Measurements from ENCODE around the gene NYNRIN. TPM values are rescaled to one million over a fixed set of nuclear protein-coding genes. Genes with fewer than 3 reads are reported as not detected.

The NYNRIN gene
- total RNA-seq, 1 donor from 2014 or later = 8.0 TPM

DNA sequence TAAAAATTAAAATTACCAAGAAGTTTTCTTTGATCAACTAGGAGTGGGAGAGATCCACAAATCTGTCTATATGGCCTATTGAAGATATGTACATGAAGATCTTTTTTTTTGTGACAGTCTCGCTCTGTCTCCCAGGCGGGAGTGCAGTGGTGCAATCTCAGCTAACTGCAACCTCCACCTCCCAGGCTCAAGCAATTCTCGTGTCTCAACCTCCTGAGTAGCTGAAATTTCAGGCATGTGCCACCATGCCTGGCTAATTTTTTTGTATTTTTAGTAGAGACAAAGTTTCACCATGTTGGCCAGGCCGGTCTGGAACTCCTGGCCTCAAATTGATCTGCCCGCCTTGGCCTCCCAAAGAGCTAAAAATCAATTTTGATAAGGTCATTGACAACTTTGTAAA is 35.4 kb upstream of the NYNRIN start:
- Histone ChIP-seq H3K4me3 (no peak overlapping the region), H3K4me1 (peaks cover 34% of the 10 kb centered on the region), H3K27ac (replicated peaks) (no peak overlapping the region), H3K27me3 (ENCODE audit: low read depth) (peaks cover 40% of the 10 kb centered on the region), H3K9me3 (replicated peaks) (no peaks in the 10 kb centered on the region), H3K36me3 (no peaks in the 10 kb centered on the region)
- TF ChIP-seq, protein P1, sequence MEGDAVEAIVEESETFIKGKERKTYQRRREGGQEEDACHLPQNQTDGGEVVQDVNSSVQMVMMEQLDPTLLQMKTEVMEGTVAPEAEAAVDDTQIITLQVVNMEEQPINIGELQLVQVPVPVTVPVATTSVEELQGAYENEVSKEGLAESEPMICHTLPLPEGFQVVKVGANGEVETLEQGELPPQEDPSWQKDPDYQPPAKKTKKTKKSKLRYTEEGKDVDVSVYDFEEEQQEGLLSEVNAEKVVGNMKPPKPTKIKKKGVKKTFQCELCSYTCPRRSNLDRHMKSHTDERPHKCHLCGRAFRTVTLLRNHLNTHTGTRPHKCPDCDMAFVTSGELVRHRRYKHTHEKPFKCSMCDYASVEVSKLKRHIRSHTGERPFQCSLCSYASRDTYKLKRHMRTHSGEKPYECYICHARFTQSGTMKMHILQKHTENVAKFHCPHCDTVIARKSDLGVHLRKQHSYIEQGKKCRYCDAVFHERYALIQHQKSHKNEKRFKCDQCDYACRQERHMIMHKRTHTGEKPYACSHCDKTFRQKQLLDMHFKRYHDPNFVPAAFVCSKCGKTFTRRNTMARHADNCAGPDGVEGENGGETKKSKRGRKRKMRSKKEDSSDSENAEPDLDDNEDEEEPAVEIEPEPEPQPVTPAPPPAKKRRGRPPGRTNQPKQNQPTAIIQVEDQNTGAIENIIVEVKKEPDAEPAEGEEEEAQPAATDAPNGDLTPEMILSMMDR (IDR thresholded peaks at IDR 0.05; ENCODE audit: borderline replicate concordance) = no peak
- intact Hi-C loops (cut with micrococcal nuclease) = no loop called here
- DNase-seq = no peak

DNA sequence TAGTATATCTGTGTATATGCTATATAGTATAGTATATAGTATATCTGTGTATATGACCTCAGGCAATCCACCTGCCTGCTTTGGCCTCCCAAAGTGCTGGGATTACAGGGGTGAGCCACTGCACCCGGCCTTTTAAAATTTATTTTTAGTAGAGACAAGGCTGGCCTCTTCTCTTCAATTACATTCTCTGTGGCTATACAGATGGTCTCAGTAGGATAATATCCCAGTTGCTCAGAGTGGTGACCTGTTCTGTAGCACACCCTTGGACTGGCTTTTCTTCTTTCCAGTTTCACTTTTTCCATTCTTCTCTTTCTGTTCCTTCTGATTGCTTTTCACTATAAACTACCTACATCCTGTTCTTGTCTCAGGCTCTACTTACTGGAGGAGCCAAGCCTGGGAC is 34.0 kb upstream of the NYNRIN start:
- no peak overlapping the region for H3K4me3 ChIP-seq
- no peaks in the 10 kb centered on the region for H3K36me3 ChIP-seq
- H3K9me3 ChIP-seq (replicated peaks) = no peaks in the 10 kb centered on the region
- H3K4me1 ChIP-seq = peaks cover 42% of the 10 kb centered on the region
- peak overlapping the region; percentile 93 for H3K27ac ChIP-seq (replicated peaks)
- no peak for DNase-seq
- intact Hi-C loops (cut with micrococcal nuclease) = loop anchor here (5.0 kb wide), 1 partner anchor 67 kb away; no protein-coding TSS in a partner anchor
- peaks cover 54% of the 10 kb centered on the region for H3K27me3 ChIP-seq (ENCODE audit: low read depth)
- TF ChIP-seq, protein P1 (IDR thresholded peaks at IDR 0.05; ENCODE audit: borderline replicate concordance) = no peak

DNA sequence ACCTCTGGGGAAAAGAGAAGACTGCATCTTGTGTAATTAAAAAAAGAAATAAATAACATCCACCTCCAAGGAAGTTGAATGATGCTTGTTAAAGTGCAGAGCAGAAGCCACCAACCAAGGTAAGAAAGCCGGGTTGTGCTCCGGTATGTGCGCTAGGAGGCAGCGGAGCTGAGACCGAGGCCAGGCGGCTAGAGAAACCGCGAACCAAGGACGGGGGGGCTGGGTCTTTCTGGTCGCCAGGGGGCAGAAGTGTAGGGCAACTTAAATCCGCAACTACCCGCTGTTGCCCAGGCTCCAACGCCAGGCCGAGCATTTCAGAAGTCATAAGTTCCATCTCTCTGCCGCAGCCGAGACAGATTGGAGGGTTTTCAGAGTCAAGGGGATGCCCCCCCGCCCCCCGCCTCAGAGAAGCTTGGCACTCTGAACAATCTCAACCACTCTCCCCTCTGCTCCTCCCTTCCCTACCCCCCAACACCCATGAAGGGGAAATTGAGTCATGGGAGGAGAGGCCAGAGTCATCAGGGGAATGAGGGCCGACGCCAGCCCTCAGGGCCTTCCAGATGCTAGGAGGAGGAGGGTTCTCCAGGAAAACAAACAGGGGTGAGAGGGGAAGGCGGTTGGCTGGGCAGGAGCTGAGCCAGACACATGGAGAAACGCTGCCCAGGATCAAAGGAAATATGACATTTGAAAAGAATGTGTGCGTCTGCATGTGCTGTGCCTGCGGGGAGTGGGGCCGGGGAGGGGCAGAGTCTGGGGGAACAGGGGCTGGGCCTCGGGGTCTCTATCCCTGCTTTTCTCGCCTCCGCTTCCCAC is 33.0 kb upstream of the NYNRIN start:
- DNase-seq = peak; percentile 86
- peak overlapping the region; percentile 70 for H3K4me3 ChIP-seq
- H3K4me1 ChIP-seq = peaks cover 42% of the 10 kb centered on the region
- no peaks in the 10 kb centered on the region for H3K9me3 ChIP-seq (replicated peaks)
- intact Hi-C loops (cut with micrococcal nuclease) = loop anchor here (5.0 kb wide), 1 partner anchor 66 kb away; no protein-coding TSS in a partner anchor
- TF ChIP-seq, protein P1 (IDR thresholded peaks at IDR 0.05; ENCODE audit: borderline replicate concordance) = peak; percentile 86
- H3K36me3 ChIP-seq = no peaks in the 10 kb centered on the region
- H3K27ac ChIP-seq (replicated peaks) = peak overlapping the region; percentile 93
- peaks cover 55% of the 10 kb centered on the region for H3K27me3 ChIP-seq (ENCODE audit: low read depth)

DNA sequence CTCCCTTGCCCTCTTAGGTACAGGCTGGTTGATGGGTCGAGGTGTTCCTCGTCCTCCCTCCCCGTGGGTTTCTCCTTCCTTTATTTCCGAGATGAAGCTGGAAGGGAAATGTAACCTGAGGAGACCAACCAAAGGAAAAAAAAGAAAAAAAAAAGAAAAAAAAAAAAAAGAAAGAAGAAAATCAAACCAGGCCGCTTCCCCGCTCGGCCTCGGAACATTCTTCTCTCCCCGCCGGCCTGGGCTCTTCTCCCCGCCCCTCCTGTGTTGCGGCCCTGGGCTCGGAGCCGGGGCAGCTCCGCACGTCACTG is 32.4 kb upstream of the NYNRIN start:
- TF ChIP-seq, protein P1 (IDR thresholded peaks at IDR 0.05; ENCODE audit: borderline replicate concordance) = no peak

DNA sequence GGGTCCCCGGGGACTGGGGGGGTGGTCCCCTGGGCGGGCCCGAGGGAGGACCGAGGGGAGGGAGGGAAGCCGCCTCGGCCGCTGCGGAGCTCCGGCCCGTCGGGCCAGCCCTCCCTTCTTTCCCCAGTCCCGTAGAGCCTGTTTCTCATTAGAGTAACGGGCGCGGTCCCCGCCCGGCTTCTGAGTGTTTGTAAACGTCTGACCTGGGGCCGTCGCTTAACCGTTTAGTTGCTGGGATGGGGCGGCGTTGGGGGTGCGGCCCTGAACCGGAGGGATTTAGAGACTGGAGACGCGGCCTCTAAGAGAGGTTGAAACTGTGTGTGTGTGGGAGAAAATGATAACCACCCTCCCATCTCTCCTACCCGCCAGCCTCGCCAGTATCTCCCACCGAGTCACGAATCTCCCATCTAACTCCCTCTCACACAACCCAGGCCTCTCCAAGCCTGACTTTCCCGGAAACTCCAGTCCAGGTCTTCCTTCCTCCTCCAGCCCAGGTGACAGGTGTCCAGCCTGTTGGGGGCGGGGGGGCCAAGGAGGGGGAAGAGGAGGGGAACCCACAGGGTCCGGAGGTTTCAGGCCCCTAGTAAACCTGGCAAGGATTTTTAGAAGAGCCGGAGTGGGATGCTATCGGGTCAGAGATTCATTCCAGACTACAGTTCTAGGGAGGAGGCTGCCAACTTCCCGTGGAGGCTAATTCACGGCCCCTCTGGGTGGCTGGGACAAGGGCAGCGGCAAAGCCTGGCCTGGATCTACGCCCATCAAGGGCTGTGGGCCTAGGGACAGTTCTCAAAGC is 31.9 kb upstream of the NYNRIN start:
- intact Hi-C loops (cut with micrococcal nuclease) = loop anchor here (5.0 kb wide), 1 partner anchor 65 kb away; no protein-coding TSS in a partner anchor
- DNase-seq = peak; percentile 90
- peak overlapping the region; percentile 70 for H3K4me3 ChIP-seq
- peak overlapping the region; percentile 93 for H3K27ac ChIP-seq (replicated peaks)
- H3K9me3 ChIP-seq (replicated peaks) = no peaks in the 10 kb centered on the region
- TF ChIP-seq, protein P1 (IDR thresholded peaks at IDR 0.05; ENCODE audit: borderline replicate concordance) = no peak
- H3K4me1 ChIP-seq = peaks cover 44% of the 10 kb centered on the region
- H3K27me3 ChIP-seq (ENCODE audit: low read depth) = peaks cover 55% of the 10 kb centered on the region
- no peaks in the 10 kb centered on the region for H3K36me3 ChIP-seq

More for the DNA sequence above, 32.4 kb upstream of the NYNRIN start:
- Histone ChIP-seq H3K36me3 (no peaks in the 10 kb centered on the region), H3K27me3 (ENCODE audit: low read depth) (peaks cover 55% of the 10 kb centered on the region), H3K4me3 (peak overlapping the region; percentile 70), H3K27ac (replicated peaks) (peak overlapping the region; percentile 93), H3K9me3 (replicated peaks) (no peaks in the 10 kb centered on the region), H3K4me1 (peaks cover 42% of the 10 kb centered on the region)
- DNase-seq = no peak
- intact Hi-C loops (cut with micrococcal nuclease) = loop anchor here (5.0 kb wide), 1 partner anchor 66 kb away; no protein-coding TSS in a partner anchor
